Muscle of leg (tissue), 11 donors: ENCODE data around the gene SLC35B2. TPM values are rescaled to one million over a fixed set of nuclear protein-coding genes. Genes with fewer than 3 reads are reported as not detected.

Source experiments
- DNase-seq: peaks from one replicate; pipeline ENCODE4 v3.0.0; 2013
- H3K27ac ChIP-seq: one replicate; pipeline ENCODE4 v1.5.1; 2013; ENCODE audit warnings: mild to moderate bottlenecking, low read length, control low read depth
- H3K27me3 ChIP-seq: one replicate; pipeline ENCODE4 v1.6.1; 2013; ENCODE audit warnings: low read length; ENCODE audit not compliant: control insufficient read depth, insufficient read depth
- H3K36me3 ChIP-seq: one replicate; pipeline ENCODE4 v1.6.1; 2013; ENCODE audit warnings: low read length; ENCODE audit not compliant: control insufficient read depth, insufficient read depth
- H3K4me1 ChIP-seq: one replicate; pipeline ENCODE4 v1.6.1; 2013; ENCODE audit warnings: low read length; ENCODE audit not compliant: control insufficient read depth, insufficient read depth
- H3K4me3 ChIP-seq: one replicate; pipeline ENCODE4 v1.5.1; 2013; ENCODE audit warnings: low read length, control low read depth
- H3K9me3 ChIP-seq: replicated peaks from 2 replicates; pipeline ENCODE4 v1.6.1; 2013; ENCODE audit warnings: low read depth, low read length; ENCODE audit not compliant: control insufficient read depth
- WGBS: methylation state at CpG from one replicate; pipeline ENCODE4 v1.1.5; 2013; ENCODE audit warnings: missing lambda C conversion rate; ENCODE audit not compliant: insufficient coverage; 5-methylcytosine and 5-hydroxymethylcytosine counted together
- polyA plus RNA-seq, 8 donors: library from polyadenylated mRNA; unstranded; fragments of 120-200 nt; gene quantifications; one replicate each; pipeline versions ENCODE4 v1.2.1 to v1.2.3, GENCODE V29; 2013; ENCODE audit warnings: inconsistent platforms in 1 of 8, low replicate concordance in 1 of 8; ENCODE audit not compliant: insufficient read length in 8 of 8, insufficient read depth in 1 of 8
- total RNA-seq: library from RNA; stranded (reverse); fragments of 120-200 nt; gene quantifications from one replicate; pipeline ENCODE4 v1.2.4, GENCODE V29; 2013

Gene SLC35B2
- total and polyA plus RNA-seq, 9 donors: 27.6 to 42.4 (median 34.8) TPM

DNA sequence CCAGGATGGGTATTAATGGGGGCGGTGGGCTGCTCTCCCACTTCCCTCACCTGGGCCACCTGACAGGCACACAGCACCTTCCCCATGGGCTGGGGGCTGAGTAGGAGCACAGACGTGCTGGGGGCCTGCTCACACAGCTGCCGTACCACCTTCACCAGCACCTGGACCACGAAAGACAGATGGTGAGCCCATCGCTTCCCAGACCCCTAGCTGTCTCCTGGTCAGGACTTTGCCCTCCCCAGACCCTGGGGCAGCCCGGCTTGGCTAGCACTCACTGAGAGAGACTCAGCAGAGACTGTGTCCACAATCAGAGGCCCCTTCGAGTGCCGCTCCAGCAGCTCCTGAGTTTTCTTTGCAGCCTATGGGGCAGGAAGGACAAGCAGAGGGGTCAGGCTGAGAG, 43.8 kb upstream of the SLC35B2 start:
- DNase-seq: no peak
- H3K27me3 ChIP-seq: peaks cover 29% of the 10 kb centered on the region
- H3K9me3 ChIP-seq: no peaks in the 10 kb centered on the region
- 96% methylated on average over 7 of the region's 8 CpGs for WGBS
- H3K27ac ChIP-seq: no peak overlapping the region
- no peak overlapping the region for H3K4me3 ChIP-seq
- H3K4me1 ChIP-seq: peaks cover 15% of the 10 kb centered on the region
- H3K36me3 ChIP-seq: peaks cover 59% of the 10 kb centered on the region

DNA sequence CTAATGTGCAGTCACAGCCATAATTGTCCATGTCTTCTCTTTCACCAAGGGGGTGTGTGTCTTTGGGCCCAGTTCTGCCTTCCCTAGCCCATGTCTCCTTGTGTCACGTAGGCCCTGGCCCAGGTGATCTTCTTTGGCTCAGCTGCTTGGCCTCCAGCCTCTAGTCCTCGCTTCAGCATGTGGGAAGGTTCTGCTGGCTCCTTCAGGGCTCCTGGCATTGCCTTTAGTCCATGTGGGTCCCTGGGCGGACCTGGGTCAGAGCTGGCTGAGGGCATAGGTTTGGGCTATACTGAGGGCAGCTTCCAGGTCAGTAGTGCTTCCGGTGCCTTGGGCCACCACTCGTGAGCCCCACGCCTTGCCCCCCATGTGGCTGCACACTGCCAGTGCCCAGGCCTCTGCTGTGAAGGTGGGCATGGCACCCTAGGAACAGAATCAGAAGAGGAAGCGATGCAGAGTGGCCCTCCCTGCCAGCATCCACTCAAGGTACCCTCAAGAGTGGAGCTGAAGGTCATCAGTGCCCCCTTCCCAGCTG, 43.0 kb upstream of the SLC35B2 start:
- Histone ChIP-seq H3K4me3 (no peak overlapping the region), H3K9me3 (no peaks in the 10 kb centered on the region), H3K27me3 (peaks cover 36% of the 10 kb centered on the region), H3K36me3 (peaks cover 52% of the 10 kb centered on the region), H3K4me1 (peaks cover 20% of the 10 kb centered on the region), H3K27ac (no peak overlapping the region)
- DNase-seq: no peak
- WGBS: 77% methylated on average over 6 of the region's 7 CpGs

DNA sequence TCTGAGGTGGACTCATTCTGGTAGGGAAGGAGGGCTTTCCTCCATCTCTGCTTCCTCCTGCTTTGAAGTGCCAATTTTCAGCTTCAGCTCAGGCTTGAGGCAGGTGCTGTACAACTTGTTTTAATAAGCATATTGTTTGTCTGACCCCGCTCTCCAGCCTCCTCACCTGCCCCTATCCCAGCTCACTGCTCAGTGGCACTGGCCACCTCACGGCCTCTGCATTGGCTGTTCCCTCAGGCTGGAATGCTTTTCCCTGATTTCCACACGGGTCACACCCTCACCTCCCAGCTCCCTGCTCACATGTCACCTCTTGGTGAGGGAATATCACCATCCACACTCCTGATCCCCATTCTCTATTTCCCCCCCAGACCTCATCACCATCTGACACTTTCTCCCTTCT, 41.5 kb upstream of the SLC35B2 start:
- no peak overlapping the region for H3K27ac ChIP-seq
- no peak for DNase-seq
- no peaks in the 10 kb centered on the region for H3K9me3 ChIP-seq
- H3K4me1 ChIP-seq: peaks cover 25% of the 10 kb centered on the region
- H3K36me3 ChIP-seq: peaks cover 37% of the 10 kb centered on the region
- H3K4me3 ChIP-seq: no peak overlapping the region
- H3K27me3 ChIP-seq: peaks cover 43% of the 10 kb centered on the region
- 81% methylated on average over 3 of the region's 3 CpGs for WGBS

DNA sequence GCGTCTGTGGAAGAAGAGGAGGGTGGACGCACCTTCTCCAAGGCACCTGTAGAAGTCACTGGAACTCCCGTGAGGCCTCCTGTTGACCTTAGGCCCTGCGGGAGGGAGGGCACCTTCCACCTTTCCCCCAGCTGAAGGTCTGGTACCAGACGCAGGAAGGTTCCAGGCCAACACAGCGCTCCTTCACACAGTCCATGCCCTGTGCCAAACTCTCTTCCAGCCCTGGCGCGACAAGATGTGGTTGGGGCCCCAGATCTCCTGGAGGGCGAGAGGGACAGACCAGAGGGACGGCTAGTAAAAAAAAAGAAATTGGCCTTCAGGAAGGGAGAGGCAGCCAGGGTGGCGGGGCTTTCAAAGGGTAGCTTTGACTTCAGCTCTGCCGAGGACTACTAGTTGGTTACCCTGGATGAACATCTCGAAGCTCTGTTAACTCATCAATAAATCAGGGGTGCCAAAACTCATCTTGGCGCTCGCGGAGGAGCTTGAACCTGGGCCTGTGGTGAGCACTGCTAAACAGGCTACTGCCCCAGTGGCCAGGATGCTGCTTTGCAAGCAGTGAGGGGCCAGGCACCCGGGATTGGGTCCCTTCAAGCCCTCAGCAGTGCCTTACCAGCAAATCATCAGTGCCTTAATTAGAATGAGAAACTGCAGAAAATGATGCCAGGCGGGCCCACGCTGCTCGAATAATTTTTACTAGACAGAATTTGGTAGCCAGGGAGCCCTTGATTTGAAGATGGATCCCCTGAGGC, 40.9 kb upstream of the SLC35B2 start:
- H3K4me3 ChIP-seq: peak overlapping the region; percentile 17
- peaks cover 46% of the 10 kb centered on the region for H3K27me3 ChIP-seq
- no peak overlapping the region for H3K27ac ChIP-seq
- no peaks in the 10 kb centered on the region for H3K9me3 ChIP-seq
- H3K36me3 ChIP-seq: peaks cover 31% of the 10 kb centered on the region
- 33% methylated on average over 16 of the region's 20 CpGs for WGBS
- H3K4me1 ChIP-seq: peaks cover 25% of the 10 kb centered on the region
- no peak for DNase-seq

GRCh38 chr6:44297063-44298038, 40.0 kb upstream of the SLC35B2 start:
- H3K4me1 ChIP-seq: peaks cover 25% of the 10 kb centered on the region
- peaks cover 48% of the 10 kb centered on the region for H3K27me3 ChIP-seq
- WGBS: under 1% methylated on average over 72 of the region's 86 CpGs
- peak; percentile 55 for DNase-seq
- H3K36me3 ChIP-seq: peaks cover 22% of the 10 kb centered on the region
- no peak overlapping the region for H3K27ac ChIP-seq
- H3K4me3 ChIP-seq: peak overlapping the region; percentile 35
- no peaks in the 10 kb centered on the region for H3K9me3 ChIP-seq

DNA sequence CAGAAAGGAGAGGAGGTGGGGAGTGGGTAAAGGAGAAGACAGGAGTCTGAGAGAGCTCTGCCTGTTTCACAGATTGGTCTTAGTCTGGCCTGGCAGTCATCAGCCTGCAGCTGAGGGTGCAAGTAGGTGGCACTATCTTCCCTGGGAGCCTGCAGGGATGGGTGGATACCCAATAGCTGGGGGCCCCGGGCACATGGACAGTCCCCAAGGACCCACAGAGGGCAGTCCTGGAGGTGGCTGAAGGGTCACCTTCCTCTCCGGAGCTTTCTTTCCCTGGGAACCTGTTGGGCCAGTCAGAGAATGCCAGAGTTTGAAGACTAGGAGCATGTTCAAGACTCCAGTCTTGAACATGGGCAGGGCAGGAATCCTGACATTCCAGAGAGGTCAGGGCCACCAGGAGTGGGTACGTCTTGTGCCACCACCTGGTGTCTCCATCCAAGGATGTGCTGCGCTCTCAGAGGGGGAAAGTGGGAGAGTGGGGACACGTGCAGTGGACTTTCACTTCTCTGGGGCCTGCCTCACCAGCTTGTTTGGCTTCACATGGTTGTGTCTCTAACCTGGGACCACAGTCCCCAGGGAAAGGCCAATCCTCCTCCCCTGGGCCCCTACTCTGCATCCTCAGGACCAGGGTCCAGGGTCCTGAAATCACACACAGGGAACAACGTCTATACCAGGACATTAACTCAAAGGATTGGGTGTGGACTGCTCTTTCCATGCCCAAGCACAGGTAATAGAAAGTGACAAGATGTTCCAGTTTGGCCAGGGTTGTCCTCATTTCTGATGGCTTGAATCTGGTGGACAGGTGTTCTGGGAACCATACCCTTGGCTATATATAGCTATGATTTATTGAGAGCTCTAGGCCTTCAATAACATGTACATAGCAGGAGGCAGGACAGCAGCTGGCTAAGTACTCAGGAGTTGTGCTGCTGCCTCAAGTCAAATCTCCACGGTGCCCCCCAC, 37.8 kb upstream of the SLC35B2 start:
- Histone ChIP-seq H3K27ac (no peak overlapping the region), H3K4me1 (peaks cover 27% of the 10 kb centered on the region), H3K27me3 (peaks cover 63% of the 10 kb centered on the region), H3K4me3 (no peak overlapping the region), H3K36me3 (peaks cover under 1% of the 10 kb centered on the region), H3K9me3 (no peaks in the 10 kb centered on the region)
- DNase-seq: no peak
- WGBS: 76% methylated on average over 2 of the region's 7 CpGs

GRCh38 chr6:44292661-44293365, 35.5 kb upstream of the SLC35B2 start:
- Histone ChIP-seq H3K9me3 (no peaks in the 10 kb centered on the region), H3K27me3 (peaks cover 58% of the 10 kb centered on the region), H3K4me3 (no peak overlapping the region), H3K36me3 (no peaks in the 10 kb centered on the region), H3K4me1 (peaks cover 24% of the 10 kb centered on the region), H3K27ac (no peak overlapping the region)
- DNase-seq: no peak
- 92% methylated on average over 3 of the region's 4 CpGs for WGBS

GRCh38 chr6:44291841-44292240, 34.5 kb upstream of the SLC35B2 start:
- Histone ChIP-seq H3K4me3 (no peak overlapping the region), H3K4me1 (peaks cover 16% of the 10 kb centered on the region), H3K27ac (no peak overlapping the region), H3K36me3 (no peaks in the 10 kb centered on the region), H3K27me3 (peaks cover 57% of the 10 kb centered on the region), H3K9me3 (no peaks in the 10 kb centered on the region)
- 45% methylated on average over 4 of the region's 4 CpGs for WGBS
- no peak for DNase-seq

DNA sequence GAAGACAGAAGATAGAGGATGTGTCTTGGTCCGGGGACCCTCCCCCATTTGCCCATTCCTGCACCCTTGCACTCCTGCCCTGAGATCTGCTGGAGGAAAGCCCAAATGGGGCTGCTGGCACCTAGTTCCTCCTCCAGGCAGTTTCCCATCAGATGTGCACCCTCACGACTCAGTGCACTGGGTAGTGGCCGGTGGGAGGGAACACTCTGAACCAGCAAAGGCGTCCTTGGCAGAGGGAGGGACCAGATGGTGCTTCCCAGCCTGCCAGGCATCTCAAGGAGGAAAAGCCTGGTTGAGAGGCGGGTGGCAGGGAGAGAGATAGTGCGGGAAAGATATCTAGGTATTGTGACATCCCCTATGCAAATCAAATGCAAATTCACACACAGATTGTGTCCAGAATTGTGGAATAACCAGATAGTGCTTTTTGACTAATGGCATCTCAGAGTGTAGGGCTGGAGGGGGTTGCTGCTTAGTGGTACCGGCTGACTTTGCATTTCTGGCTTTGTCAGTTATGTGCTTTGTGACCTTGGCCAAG, 32.5 kb upstream of the SLC35B2 start:
- DNase-seq: no peak
- no peak overlapping the region for H3K27ac ChIP-seq
- no peaks in the 10 kb centered on the region for H3K9me3 ChIP-seq
- H3K36me3 ChIP-seq: no peaks in the 10 kb centered on the region
- 66% methylated on average over 3 of the region's 7 CpGs for WGBS
- peaks cover 4% of the 10 kb centered on the region for H3K4me1 ChIP-seq
- peaks cover 40% of the 10 kb centered on the region for H3K27me3 ChIP-seq
- H3K4me3 ChIP-seq: no peak overlapping the region
